ENCODE results near the gene ZNF33A. TPM values are rescaled to one million over a fixed set of nuclear protein-coding genes. Genes with fewer than 3 reads are reported as not detected.

The ZNF33A gene
- total and polyA plus RNA-seq, 12 donors: 5.6 to 27.7 (median 22.9) TPM

DNA sequence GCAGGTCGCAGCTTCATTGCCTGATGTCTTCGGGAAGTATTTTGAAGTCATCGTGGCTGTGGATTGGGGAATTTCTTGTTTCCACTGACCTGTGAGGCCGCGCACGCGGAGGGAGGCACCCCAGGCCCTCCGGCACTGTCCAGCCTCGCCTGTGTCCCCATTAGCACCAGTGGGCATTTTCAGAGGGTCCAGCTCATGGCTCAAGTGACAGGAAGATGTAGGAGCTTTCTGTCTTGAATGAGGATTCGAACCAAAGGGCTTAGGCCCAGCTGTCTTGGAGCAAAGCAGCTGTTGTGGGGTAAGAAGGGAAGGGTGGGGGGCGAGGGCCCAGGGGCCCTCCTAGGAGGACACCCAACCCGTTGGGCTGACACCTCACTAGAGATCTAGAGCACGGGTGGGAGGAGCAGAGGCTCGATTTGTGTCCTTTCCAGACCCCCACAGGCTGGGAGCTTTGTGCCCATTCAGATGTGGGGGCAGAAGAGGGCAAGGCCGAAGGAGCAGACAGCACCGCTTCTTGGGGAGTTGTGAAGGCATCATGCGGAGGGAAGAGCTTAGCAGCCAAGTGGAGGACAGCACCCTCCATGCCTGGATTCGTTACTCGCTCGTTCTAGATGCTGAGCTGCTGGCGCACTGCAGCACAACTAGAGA, 84.6 kb downstream of the ZNF33A start:
- DNase-seq: peak in 1 of 2 donors; percentile 8
- peak overlapping the region; percentile 66 to 100 (median 81) for H3K4me3 ChIP-seq
- peaks cover 0 to 46% (median 34%) of the 10 kb centered on the region in 9 donors for H3K36me3 ChIP-seq
- WGBS, 2 donors: 54 to 57% methylated on average over 21 of the region's 21 CpGs
- peaks cover 0 to 19% (median 11%) of the 10 kb centered on the region in 9 donors for H3K4me1 ChIP-seq
- intact Hi-C loops (cut with DNase I): loop anchor here in 8 of 10 donors (1.0 to 10.0 kb wide), 11 partner anchors 60 to 240 kb away; partner anchors contain the start of genes ZNF248 (in 5 of the 8), ZNF25 (in 5 of the 8) and ZNF33A (in 4 of the 8)
- TF ChIP-seq, protein P1, sequence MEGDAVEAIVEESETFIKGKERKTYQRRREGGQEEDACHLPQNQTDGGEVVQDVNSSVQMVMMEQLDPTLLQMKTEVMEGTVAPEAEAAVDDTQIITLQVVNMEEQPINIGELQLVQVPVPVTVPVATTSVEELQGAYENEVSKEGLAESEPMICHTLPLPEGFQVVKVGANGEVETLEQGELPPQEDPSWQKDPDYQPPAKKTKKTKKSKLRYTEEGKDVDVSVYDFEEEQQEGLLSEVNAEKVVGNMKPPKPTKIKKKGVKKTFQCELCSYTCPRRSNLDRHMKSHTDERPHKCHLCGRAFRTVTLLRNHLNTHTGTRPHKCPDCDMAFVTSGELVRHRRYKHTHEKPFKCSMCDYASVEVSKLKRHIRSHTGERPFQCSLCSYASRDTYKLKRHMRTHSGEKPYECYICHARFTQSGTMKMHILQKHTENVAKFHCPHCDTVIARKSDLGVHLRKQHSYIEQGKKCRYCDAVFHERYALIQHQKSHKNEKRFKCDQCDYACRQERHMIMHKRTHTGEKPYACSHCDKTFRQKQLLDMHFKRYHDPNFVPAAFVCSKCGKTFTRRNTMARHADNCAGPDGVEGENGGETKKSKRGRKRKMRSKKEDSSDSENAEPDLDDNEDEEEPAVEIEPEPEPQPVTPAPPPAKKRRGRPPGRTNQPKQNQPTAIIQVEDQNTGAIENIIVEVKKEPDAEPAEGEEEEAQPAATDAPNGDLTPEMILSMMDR (IDR thresholded peaks at IDR 0.05): no peak
- peak overlapping the region in 9 of 10 donors; percentile 75 to 96 (median 82) for H3K27ac ChIP-seq
- no peaks in the 10 kb centered on the region for H3K27me3 ChIP-seq
- peaks cover 0 to 22% (median 0%) of the 10 kb centered on the region in 11 donors for H3K9me3 ChIP-seq
- peak in 1 of 8 donors; percentile 7 for ATAC-seq

GRCh38 chr10:38102880-38103279, 92.4 kb downstream of the ZNF33A start:
- ATAC-seq (no peak), DNase-seq (no peak)
- peaks cover 0 to 99% (median 45%) of the 10 kb centered on the region in 11 donors for H3K9me3 ChIP-seq
- H3K36me3 ChIP-seq: peaks cover 0 to 96% (median 68%) of the 10 kb centered on the region in 9 donors
- H3K4me3 ChIP-seq: no peak overlapping the region
- no peaks in the 10 kb centered on the region for H3K4me1 ChIP-seq
- TF ChIP-seq, protein P1 (IDR thresholded peaks at IDR 0.05): no peak
- intact Hi-C loops (cut with DNase I): loop anchor here in 1 of 10 donors (5.0 kb wide), 1 partner anchor 131 kb away; no protein-coding TSS in a partner anchor
- H3K27me3 ChIP-seq: no peaks in the 10 kb centered on the region
- H3K27ac ChIP-seq: no peak overlapping the region
- 90 to 93% methylated on average over 1 of the region's 1 CpG for WGBS, 2 donors

DNA sequence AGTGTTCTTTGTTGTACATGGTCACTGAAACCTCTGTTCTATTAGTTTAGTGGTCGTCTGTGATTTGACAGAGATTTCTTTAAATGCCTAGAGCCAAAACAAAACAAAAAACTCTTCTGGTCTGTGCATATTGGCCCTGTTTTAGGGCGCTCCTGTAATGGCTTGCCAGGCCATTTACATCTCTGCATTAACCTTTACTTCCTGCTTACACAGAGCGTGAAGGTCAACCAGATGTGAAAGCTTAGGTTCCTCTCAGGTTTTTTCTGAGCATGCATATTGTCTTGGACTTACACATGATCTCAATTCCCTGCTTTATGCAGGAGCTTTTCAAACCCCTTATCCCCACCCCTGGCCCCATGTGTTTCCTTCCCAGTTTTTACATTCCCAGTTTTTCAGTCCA, 93.3 kb downstream of the ZNF33A start:
- H3K4me3 ChIP-seq: no peak overlapping the region
- no peaks in the 10 kb centered on the region for H3K4me1 ChIP-seq
- no peak overlapping the region for H3K27ac ChIP-seq
- DNase-seq (no peak), ATAC-seq (no peak)
- TF ChIP-seq, protein P1 (IDR thresholded peaks at IDR 0.05): no peak
- H3K36me3 ChIP-seq: peaks cover 0 to 88% (median 60%) of the 10 kb centered on the region in 9 donors
- WGBS, 2 donors: 97 to 98% methylated on average over 3 of the region's 3 CpGs
- H3K27me3 ChIP-seq: no peaks in the 10 kb centered on the region
- intact Hi-C loops (cut with DNase I): loop anchor here in 1 of 10 donors (5.0 kb wide), 1 partner anchor 131 kb away; no protein-coding TSS in a partner anchor
- peaks cover 0 to 100% (median 50%) of the 10 kb centered on the region in 11 donors for H3K9me3 ChIP-seq

DNA sequence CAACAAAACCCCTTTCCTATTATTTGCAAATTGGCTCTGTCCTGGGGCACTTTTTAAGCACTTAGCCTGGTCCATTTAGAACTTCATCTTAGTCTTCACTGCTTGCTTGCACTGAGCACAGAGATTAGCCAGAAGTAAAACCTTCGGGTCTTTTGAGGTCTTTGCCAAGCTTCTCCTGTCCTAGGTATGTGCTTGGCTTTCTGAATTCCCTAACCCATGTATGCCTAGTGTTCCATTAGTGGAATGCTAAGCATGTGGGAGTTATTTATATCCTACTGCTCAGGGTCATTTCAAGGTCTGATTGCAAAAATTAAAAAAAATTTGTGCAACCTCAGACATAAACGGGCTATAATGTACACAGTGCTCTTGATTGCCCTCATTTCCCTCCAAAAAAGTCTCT, 101.7 kb downstream of the ZNF33A start:
- 60 to 68% methylated on average over 2 of the region's 2 CpGs for WGBS, 2 donors
- Histone ChIP-seq H3K4me1 (no peaks in the 10 kb centered on the region), H3K27ac (peak overlapping the region in 1 of 10 donors; percentile 32), H3K27me3 (no peaks in the 10 kb centered on the region), H3K9me3 (peaks cover 3 to 100% (median 81%) of the 10 kb centered on the region in 11 donors), H3K4me3 (no peak overlapping the region), H3K36me3 (peaks cover 0 to 55% (median 40%) of the 10 kb centered on the region in 9 donors)
- ATAC-seq (peak in 5 of 8 donors; percentile 35 to 76 (median 38)), DNase-seq (no peak)
- TF ChIP-seq, protein P1 (IDR thresholded peaks at IDR 0.05): no peak
- intact Hi-C loops (cut with DNase I): no loop called here

Other genes with a start within 250 kb of the ZNF33A start
- gene ZNF248, start 153.1 kb upstream of the ZNF33A start, total RNA-seq: 10 to 100 TPM in 4 of 10 donors, 1 to 10 TPM in 6; 7.4 to 13.9 (median 9.1) TPM
- 1 to 10 TPM; 3.8 to 8.6 TPM for gene ZNF248, start 153.1 kb upstream of the ZNF33A start, polyA plus RNA-seq
- gene ZNF25, start 34.0 kb upstream of the ZNF33A start, total RNA-seq: 10 to 100 TPM; 15.2 to 22.9 (median 20.4) TPM
- gene ZNF25, start 34.0 kb upstream of the ZNF33A start, polyA plus RNA-seq: 1 to 10 TPM; 4.1 to 6.1 TPM
- gene ZNF37A, start 83.7 kb downstream of the ZNF33A start, total RNA-seq: 1 to 10 TPM; 6.7 to 9.2 (median 7.4) TPM
- gene ZNF37A, start 83.7 kb downstream of the ZNF33A start, polyA plus RNA-seq: 1 to 10 TPM; 2.8 to 6.6 TPM